Peyer's patch (tissue), 4 donors: ENCODE measurements around the gene TSPAN3. TPM values are rescaled to one million over a fixed set of nuclear protein-coding genes. Genes with fewer than 3 reads are reported as not detected.

Experiments
- DNase-seq, 3 donors: peaks; one replicate each; pipeline ENCODE4 v3.0.0-alpha.2; 2017 to 2019
- H3K27ac ChIP-seq, 4 donors: fragments of 200-600 bp; sonication (generic); one replicate each; pipeline ENCODE4 v1.5.1; 2016 to 2019
- H3K27me3 ChIP-seq, 2 donors: fragments of 200-600 bp; sonication (generic); one replicate each; pipeline ENCODE4 v1.5.1; 2019
- H3K36me3 ChIP-seq, 3 donors: fragments of 200-600 bp; sonication (generic); one replicate each; pipeline ENCODE4 v1.5.1; 2016 to 2019
- H3K4me1 ChIP-seq, 4 donors: fragments of 200-600 bp; sonication (generic); one replicate each; pipeline ENCODE4 v1.5.1; 2016 to 2019
- H3K4me3 ChIP-seq, 4 donors: fragments of 200-600 bp; sonication (generic); 1 replicate in 3 of 4; 2 replicates in 1 of 4; pipeline ENCODE4 v1.5.1; 2016 to 2019; ENCODE audit warnings: mild to moderate bottlenecking in 1 of 4
- H3K9me3 ChIP-seq, 4 donors: fragments of 200-600 bp; sonication (generic); one replicate each; pipeline ENCODE4 v1.5.1; 2016 to 2019; ENCODE audit warnings: mild to moderate bottlenecking in 1 of 4
- POLR2A ChIP-seq, 2 donors: fragments of 450-650 bp; IDR thresholded peaks; one replicate each; pipeline ENCODE4 v1.5.1; 2017; ENCODE audit warnings: antibody characterized with exemption in 2 of 2, mild to moderate bottlenecking in 2 of 2, moderate library complexity in 2 of 2
- total RNA-seq, 4 donors: library from RNA; depleted of rRNA; stranded (reverse); fragments of >200 nt; gene quantifications; one replicate each; pipeline ENCODE4 v1.1.0, GENCODE V29; 2016
- TF ChIP-seq, protein P1 (sequence below), 6 experiments: fragments of 450-650 bp in 4 of 6; fragments of 200-600 bp in 2 of 6; sonication (generic) in 1 of 6; IDR thresholded peaks; one replicate each; pipeline ENCODE4 v1.5.1; 2017 to 2019; ENCODE audit warnings: antibody characterized with exemption in 6 of 6, mild to moderate bottlenecking in 3 of 6, moderate library complexity in 1 of 6

TSPAN3 gene
- total RNA-seq, 4 donors from 2014 or later: 92.4 to 778 (median 563) TPM

DNA sequence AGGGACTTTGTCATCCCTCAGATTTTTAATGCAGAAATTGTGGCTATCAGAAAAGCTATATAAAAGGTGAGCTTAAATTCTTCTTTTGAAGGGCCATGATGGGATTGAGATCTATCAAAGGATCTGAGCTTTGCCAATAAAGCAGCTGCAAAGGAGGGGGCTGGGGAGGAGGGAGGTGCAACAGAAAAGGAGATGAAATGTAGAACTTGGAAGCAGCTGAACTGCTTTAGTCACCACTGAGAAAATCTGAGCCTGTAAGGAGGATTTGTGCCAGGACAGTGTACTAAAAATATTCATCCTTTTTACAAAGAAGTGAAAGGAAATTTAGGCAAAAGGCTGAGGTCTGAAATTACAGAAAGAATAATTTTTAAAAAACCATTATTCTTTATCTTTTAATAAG lies 10.4 kb downstream of the TSPAN3 start:
- Histone ChIP-seq H3K27me3 (no peaks in the 10 kb centered on the region), H3K9me3 (no peaks in the 10 kb centered on the region), H3K27ac (no peak overlapping the region), H3K4me3 (no peak overlapping the region), H3K36me3 (no peaks in the 10 kb centered on the region), H3K4me1 (peaks cover 0 to 68% (median 9%) of the 10 kb centered on the region in 4 donors)
- DNase-seq: no peak
- no peak for TF ChIP-seq POLR2A (IDR thresholded peaks at IDR 0.05)
- TF ChIP-seq, protein P1, sequence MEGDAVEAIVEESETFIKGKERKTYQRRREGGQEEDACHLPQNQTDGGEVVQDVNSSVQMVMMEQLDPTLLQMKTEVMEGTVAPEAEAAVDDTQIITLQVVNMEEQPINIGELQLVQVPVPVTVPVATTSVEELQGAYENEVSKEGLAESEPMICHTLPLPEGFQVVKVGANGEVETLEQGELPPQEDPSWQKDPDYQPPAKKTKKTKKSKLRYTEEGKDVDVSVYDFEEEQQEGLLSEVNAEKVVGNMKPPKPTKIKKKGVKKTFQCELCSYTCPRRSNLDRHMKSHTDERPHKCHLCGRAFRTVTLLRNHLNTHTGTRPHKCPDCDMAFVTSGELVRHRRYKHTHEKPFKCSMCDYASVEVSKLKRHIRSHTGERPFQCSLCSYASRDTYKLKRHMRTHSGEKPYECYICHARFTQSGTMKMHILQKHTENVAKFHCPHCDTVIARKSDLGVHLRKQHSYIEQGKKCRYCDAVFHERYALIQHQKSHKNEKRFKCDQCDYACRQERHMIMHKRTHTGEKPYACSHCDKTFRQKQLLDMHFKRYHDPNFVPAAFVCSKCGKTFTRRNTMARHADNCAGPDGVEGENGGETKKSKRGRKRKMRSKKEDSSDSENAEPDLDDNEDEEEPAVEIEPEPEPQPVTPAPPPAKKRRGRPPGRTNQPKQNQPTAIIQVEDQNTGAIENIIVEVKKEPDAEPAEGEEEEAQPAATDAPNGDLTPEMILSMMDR (IDR thresholded peaks at IDR 0.05): no peak

DNA sequence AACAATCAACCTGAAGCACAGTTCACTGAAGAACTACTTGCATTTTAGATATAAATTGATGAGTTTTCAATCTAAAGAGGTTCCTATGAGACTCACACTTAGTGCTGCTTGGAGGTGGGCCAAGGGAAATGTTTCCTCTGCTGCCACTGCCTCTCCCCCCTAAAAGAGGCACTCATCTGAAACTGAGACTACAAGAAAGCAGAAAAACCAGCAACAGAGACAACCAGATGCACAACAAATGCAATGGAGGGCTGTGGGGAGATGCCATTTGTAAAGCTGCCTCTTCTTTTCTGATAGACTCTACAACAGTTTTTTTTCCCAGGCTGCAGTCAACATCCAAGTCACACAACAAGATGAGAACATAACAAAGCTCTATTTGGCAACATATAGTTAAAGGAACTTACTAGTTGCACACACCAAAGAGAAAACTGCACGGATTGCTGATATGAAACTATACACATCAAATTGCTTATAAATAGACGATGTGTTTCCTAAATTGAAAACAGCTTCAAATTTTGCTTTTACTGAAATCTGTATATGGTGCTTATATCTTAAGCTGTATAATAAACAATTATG lies 11.0 kb downstream of the TSPAN3 start:
- Histone ChIP-seq H3K27ac (peak overlapping the region in 1 of 4 donors; percentile 16), H3K27me3 (no peaks in the 10 kb centered on the region), H3K36me3 (no peaks in the 10 kb centered on the region), H3K9me3 (no peaks in the 10 kb centered on the region), H3K4me1 (peaks cover 0 to 65% (median 9%) of the 10 kb centered on the region in 4 donors), H3K4me3 (no peak overlapping the region)
- TF ChIP-seq POLR2A (IDR thresholded peaks at IDR 0.05): no peak
- TF ChIP-seq, protein P1 (IDR thresholded peaks at IDR 0.05): no peak
- DNase-seq: no peak

DNA sequence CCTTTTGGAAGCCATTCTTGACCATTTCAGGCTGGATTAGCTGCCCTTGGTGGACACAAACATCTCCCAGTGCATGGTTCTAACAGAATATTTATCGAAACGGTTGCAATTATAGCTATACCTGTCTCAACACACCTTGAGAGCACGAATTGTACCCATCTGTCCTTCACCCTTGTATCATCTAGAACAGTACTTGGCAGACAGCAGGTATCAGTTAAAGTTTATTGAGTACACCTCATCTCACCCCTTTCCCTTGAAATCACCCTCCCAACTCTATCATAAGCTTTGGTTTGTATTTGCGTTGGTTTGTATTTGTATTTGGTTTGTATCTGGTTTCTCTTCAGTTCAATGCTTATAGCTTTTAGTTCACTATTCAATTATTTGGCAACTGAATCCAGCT lies 12.4 kb downstream of the TSPAN3 start:
- Histone ChIP-seq H3K4me1 (peaks cover 0 to 56% (median 9%) of the 10 kb centered on the region in 4 donors), H3K36me3 (peaks cover 0 to 7% (median 0%) of the 10 kb centered on the region in 3 donors)

DNA sequence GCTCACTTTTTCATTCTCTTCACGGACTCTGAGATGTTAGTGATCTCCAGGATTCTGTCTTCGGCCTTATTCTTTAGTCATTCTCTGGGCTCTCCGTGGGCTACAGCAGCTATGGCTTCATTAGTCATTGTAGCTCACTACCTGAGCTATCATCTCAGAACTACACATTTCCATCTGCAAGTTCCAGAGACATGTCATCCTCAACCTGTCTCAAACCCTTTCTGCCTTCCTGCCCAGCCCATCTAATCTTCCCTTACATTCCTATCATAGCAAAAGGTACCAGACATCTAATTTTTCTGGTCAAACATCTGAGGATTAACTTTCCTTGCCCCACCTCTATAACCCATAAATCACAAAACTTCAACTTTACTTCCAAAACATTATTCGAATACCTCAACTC lies 13.2 kb downstream of the TSPAN3 start:
- Histone ChIP-seq H3K27me3 (no peaks in the 10 kb centered on the region), H3K27ac (peak overlapping the region in 1 of 4 donors; percentile 53), H3K9me3 (no peaks in the 10 kb centered on the region), H3K4me1 (peaks cover 0 to 56% (median 9%) of the 10 kb centered on the region in 4 donors), H3K36me3 (peaks cover 0 to 12% (median 0%) of the 10 kb centered on the region in 3 donors), H3K4me3 (no peak overlapping the region)
- TF ChIP-seq, protein P1 (IDR thresholded peaks at IDR 0.05): no peak
- TF ChIP-seq POLR2A (IDR thresholded peaks at IDR 0.05): no peak
- no peak for DNase-seq

More for the DNA sequence above, 12.4 kb downstream of the TSPAN3 start:
- Histone ChIP-seq H3K27ac (peak overlapping the region in 1 of 4 donors; percentile 53), H3K9me3 (no peaks in the 10 kb centered on the region), H3K4me3 (no peak overlapping the region), H3K27me3 (no peaks in the 10 kb centered on the region)
- no peak for DNase-seq
- TF ChIP-seq, protein P1 (IDR thresholded peaks at IDR 0.05): no peak
- TF ChIP-seq POLR2A (IDR thresholded peaks at IDR 0.05): no peak

DNA sequence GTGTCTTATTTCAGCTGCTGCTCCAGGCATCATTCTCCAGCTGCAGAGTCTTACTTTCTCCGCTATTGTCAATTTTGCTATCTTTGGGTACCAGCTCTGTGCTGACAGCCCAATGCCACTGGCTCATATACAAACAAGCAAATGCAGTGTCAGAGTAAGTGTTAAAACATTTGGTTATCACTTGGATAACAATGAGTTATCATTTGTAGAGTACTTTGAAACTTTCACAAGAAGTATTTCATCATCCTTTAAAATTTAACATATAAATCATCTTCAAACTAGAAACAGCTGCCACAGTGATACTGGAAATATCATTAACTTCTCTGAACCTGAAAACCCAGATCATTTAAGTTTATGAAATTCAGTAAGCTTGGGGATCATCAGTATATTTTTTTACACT lies 13.8 kb downstream of the TSPAN3 start:
- Histone ChIP-seq H3K36me3 (peaks cover 0 to 16% (median 0%) of the 10 kb centered on the region in 3 donors), H3K27ac (no peak overlapping the region), H3K4me1 (peaks cover 0 to 56% (median 9%) of the 10 kb centered on the region in 4 donors), H3K4me3 (no peak overlapping the region), H3K9me3 (no peaks in the 10 kb centered on the region), H3K27me3 (no peaks in the 10 kb centered on the region)
- DNase-seq: no peak
- TF ChIP-seq POLR2A (IDR thresholded peaks at IDR 0.05): no peak

DNA sequence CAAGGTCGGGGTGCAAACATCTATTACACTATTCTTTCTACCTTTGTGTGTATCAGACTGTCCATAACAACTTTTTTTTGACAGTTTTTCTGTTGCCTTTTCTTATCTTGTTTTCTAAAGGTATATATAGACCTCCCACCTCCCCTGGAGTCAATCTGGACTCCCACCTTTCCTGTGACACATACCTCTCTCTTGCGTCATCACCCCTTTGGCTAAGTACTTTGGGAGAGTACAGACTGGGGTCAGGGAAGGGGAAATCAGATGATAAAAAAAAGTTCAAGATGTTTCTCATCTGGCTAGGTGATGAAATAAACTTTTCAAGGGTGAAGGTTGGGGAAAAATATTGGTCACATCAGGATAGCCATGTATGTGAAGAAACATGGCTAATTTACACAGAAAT lies 17.2 kb downstream of the TSPAN3 start:
- no peak overlapping the region for H3K4me3 ChIP-seq
- H3K36me3 ChIP-seq: peaks cover 0 to 34% (median 0%) of the 10 kb centered on the region in 3 donors
- H3K9me3 ChIP-seq: no peaks in the 10 kb centered on the region
- H3K4me1 ChIP-seq: peaks cover 0 to 32% (median 0%) of the 10 kb centered on the region in 4 donors
- no peak for TF ChIP-seq POLR2A (IDR thresholded peaks at IDR 0.05)
- TF ChIP-seq, protein P1 (IDR thresholded peaks at IDR 0.05): no peak
- no peaks in the 10 kb centered on the region for H3K27me3 ChIP-seq
- no peak overlapping the region for H3K27ac ChIP-seq
- DNase-seq: no peak
